Gastroesophageal sphincter (tissue), 3 donors: Measurements from ENCODE around the gene ERVK3-1.

Source experiments
- EP300 ChIP-seq: sonication (generic); formaldehyde crosslinking; IDR thresholded peaks from one replicate; pipeline ENCODE4 v1.6.1; 2017; ENCODE audit warnings: antibody characterized with exemption, mild to moderate bottlenecking
- POLR2A ChIP-seq, 2 donors: fragments of 450-650 bp; IDR thresholded peaks; one replicate each; pipeline ENCODE4 v1.6.1; 2017; ENCODE audit warnings: antibody characterized with exemption in 2 of 2, mild to moderate bottlenecking in 2 of 2, moderate library complexity in 1 of 2
- POLR2AphosphoS5 ChIP-seq: sonication (generic); formaldehyde crosslinking; IDR thresholded peaks from one replicate; pipeline ENCODE4 v1.6.1; 2017; ENCODE audit warnings: antibody characterized with exemption
- TF ChIP-seq, protein P1 (sequence below), 4 experiments: fragments of 200-600 bp in 2 of 4; fragments of 450-650 bp in 2 of 4; sonication (generic) in 1 of 4; IDR thresholded peaks; one replicate each; pipeline ENCODE4 v1.5.1; 2017 to 2019; ENCODE audit warnings: antibody characterized with exemption in 4 of 4, mild to moderate bottlenecking in 2 of 4, moderate library complexity in 2 of 4

DNA sequence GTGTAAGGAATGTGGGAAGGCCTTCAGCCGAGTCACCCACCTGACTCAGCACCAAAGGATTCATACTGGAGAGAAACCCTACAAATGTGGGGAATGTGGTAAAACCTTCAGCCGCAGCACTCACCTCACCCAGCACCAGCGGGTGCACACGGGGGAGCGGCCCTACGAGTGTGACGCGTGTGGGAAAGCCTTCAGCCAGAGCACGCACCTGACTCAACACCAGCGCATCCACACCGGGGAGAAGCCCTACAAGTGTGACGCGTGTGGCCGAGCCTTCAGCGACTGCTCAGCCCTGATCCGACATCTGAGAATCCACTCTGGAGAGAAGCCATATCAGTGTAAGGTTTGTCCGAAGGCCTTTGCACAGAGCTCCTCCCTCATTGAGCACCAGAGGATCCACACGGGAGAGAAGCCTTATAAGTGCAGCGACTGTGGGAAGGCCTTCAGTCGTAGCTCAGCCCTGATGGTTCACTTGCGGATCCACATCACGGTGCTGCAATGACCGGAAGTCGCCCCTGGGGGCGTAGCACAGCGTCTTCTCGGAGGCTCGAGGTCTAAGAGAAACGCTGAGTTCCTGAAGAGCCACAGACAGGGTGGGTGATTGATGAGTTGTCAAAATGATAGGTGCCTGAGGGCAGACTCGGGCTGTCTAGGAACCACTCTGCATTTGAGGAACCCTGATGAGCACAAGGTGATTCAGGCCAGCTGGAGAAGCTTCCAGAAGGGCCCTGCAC, 33.8 kb downstream of the ERVK3-1 start:
- TF ChIP-seq POLR2AphosphoS5 (no peak), POLR2A (IDR thresholded peaks at IDR 0.05) (no peak), EP300 (no peak)
- TF ChIP-seq, protein P1, sequence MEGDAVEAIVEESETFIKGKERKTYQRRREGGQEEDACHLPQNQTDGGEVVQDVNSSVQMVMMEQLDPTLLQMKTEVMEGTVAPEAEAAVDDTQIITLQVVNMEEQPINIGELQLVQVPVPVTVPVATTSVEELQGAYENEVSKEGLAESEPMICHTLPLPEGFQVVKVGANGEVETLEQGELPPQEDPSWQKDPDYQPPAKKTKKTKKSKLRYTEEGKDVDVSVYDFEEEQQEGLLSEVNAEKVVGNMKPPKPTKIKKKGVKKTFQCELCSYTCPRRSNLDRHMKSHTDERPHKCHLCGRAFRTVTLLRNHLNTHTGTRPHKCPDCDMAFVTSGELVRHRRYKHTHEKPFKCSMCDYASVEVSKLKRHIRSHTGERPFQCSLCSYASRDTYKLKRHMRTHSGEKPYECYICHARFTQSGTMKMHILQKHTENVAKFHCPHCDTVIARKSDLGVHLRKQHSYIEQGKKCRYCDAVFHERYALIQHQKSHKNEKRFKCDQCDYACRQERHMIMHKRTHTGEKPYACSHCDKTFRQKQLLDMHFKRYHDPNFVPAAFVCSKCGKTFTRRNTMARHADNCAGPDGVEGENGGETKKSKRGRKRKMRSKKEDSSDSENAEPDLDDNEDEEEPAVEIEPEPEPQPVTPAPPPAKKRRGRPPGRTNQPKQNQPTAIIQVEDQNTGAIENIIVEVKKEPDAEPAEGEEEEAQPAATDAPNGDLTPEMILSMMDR (IDR thresholded peaks at IDR 0.05), result no peak
